ENCODE measurements around the gene STK24. TPM values are rescaled to one million over a fixed set of nuclear protein-coding genes. Genes with fewer than 3 reads are reported as not detected.

Gene STK24
- polyA plus RNA-seq, 2 of the 4 experiments (the other 2 are of a cell fraction) = 46.1 to 55.6 TPM

DNA sequence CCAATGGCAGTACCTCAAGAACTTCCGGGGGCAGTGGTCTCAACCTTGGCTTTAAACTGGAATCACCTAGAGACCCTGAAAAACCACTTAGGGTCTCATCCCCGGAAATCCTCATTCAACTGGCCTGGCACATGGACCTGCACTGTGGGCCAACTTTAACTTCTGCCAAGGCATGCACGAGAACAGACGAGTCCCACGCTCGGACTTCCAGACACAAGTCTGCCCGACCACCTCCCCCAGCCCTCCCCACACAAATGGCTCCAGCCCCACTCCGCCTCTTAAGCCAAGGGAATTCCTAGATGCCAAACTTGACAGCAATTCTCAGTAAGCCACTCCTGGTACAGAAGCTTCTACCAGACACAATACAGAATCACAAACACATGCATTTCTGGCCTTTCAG, 114.0 kb downstream of the STK24 start:
- no peak for FAIRE-seq
- no peak for DNase-seq (ENCODE audit: low read depth in 1 of 2, low spot score in 1 of 2)
- no peak overlapping the region for H3K4me2 ChIP-seq
- CTCF ChIA-PET = no interaction called here
- WGBS (ENCODE audit: missing lambda C conversion rate) = 96% methylated on average over 7 of the region's 8 CpGs
- ATAC-seq = no peak
- H3K4me3 ChIP-seq = no peak overlapping the region
- H3K4me1 ChIP-seq = no peaks in the 10 kb centered on the region
- TF ChIP-seq TP53 (CRISPR knock-in tag; IDR thresholded peaks at IDR 0.05) (no peak), RAD21 (conservative IDR thresholded peaks at IDR 0.05 in 1 of 2, IDR thresholded peaks at IDR 0.05 in 1 of 2) (no peak), HOXB13 (CRISPR knock-in tag; IDR thresholded peaks at IDR 0.05; ENCODE audit: low read depth) (no peak), MAFK (IDR thresholded peaks at IDR 0.05; ENCODE audit: partially characterized antibody) (no peak), RARB (CRISPR knock-in tag; IDR thresholded peaks at IDR 0.05) (no peak), NFE2L2 (conservative IDR thresholded peaks at IDR 0.05; ENCODE audit: low read length) (no peak), CBX2 (IDR thresholded peaks at IDR 0.05; ENCODE audit: borderline replicate concordance, low read depth) (no peak), CEBPB (IDR thresholded peaks at IDR 0.05) (no peak), HDAC2 (IDR thresholded peaks at IDR 0.05) (no peak), HEYL (CRISPR knock-in tag; IDR thresholded peaks at IDR 0.05) (no peak), ZFP36 (IDR thresholded peaks at IDR 0.05; ENCODE audit: borderline replicate concordance, partially characterized antibody) (no peak), RFX5 (IDR thresholded peaks at IDR 0.05) (no peak), CHD2 (IDR thresholded peaks at IDR 0.05; ENCODE audit: low read length, partially characterized antibody) (no peak)
- TF ChIP-seq, protein P1, sequence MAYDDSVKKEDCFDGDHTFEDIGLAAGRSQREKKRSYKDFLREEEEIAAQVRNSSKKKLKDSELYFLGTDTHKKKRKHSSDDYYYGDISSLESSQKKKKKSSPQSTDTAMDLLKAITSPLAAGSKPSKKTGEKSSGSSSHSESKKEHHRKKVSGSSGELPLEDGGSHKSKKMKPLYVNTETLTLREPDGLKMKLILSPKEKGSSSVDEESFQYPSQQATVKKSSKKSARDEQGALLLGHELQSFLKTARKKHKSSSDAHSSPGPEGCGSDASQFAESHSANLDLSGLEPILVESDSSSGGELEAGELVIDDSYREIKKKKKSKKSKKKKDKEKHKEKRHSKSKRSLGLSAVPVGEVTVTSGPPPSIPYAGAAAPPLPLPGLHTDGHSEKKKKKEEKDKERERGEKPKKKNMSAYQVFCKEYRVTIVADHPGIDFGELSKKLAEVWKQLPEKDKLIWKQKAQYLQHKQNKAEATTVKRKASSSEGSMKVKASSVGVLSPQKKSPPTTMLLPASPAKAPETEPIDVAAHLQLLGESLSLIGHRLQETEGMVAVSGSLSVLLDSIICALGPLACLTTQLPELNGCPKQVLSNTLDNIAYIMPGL (CRISPR knock-in tag; IDR thresholded peaks at IDR 0.05; ENCODE audit: borderline replicate concordance) = no peak
- TF ChIP-seq, protein P2, sequence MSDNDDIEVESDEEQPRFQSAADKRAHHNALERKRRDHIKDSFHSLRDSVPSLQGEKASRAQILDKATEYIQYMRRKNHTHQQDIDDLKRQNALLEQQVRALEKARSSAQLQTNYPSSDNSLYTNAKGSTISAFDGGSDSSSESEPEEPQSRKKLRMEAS (IDR thresholded peaks at IDR 0.05) = no peak
- TF ChIP-seq, protein P3, sequence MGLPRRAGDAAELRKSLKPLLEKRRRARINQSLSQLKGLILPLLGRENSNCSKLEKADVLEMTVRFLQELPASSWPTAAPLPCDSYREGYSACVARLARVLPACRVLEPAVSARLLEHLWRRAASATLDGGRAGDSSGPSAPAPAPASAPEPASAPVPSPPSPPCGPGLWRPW (IDR thresholded peaks at IDR 0.05) = no peak
- no peaks in the 10 kb centered on the region for H3K9me3 ChIP-seq
- H3K27ac ChIP-seq = no peak overlapping the region
- POLR2A ChIA-PET = no interaction called here

DNA sequence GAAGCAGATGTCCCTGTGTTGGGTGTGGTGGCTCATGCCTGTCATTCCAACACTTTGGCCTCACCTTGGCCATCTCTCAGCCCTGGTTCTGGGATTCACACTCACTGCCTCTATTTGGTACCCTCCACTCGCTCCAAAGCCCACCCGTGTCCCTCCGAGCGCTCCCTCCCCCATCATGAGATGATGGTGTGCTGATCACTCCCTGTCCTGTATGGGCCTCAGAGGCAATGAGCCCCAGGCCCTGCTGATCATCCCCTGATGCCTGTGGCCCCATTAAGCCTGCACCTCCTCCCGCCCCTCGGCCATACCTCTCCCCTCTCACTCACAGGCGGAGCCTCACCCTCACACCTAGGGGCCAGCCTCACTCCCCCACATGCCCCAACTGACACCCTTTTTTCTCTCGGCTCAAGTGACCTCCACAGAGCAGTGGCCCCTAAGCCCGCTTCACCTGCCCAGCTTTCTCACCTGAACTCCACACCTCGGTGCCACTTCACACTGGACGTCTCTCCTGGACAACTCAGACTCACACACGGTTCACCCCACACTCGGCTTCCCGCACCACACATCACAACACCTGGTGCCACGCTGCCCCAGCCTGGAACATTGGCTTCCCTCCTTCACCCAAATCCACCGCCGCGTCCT, 114.5 kb downstream of the STK24 start:
- no peak for FAIRE-seq
- POLR2A ChIA-PET = no interaction called here
- no peaks in the 10 kb centered on the region for H3K9me3 ChIP-seq
- H3K27ac ChIP-seq = no peak overlapping the region
- no peak for DNase-seq (ENCODE audit: low read depth in 1 of 2, low spot score in 1 of 2)
- H3K4me3 ChIP-seq = no peak overlapping the region
- TF ChIP-seq EHF (CRISPR knock-in tag; IDR thresholded peaks at IDR 0.05) = no peak
- TF ChIP-seq HOXB13 (CRISPR knock-in tag; IDR thresholded peaks at IDR 0.05; ENCODE audit: low read depth) = no peak
- TF ChIP-seq FOSB (CRISPR knock-in tag; IDR thresholded peaks at IDR 0.05) = no peak
- no peak for TF ChIP-seq ZNF302 (CRISPR knock-in tag; IDR thresholded peaks at IDR 0.05)
- TF ChIP-seq ESRRA (IDR thresholded peaks at IDR 0.05; ENCODE audit: borderline replicate concordance, low read length) = no peak
- TF ChIP-seq JUNB (IDR thresholded peaks at IDR 0.05) = no peak
- no peak for TF ChIP-seq FOSL2 (IDR thresholded peaks at IDR 0.05)
- TF ChIP-seq FOSL2 (CRISPR knock-in tag; IDR thresholded peaks at IDR 0.05) = no peak
- no peak for TF ChIP-seq NR3C1 (IDR thresholded peaks at IDR 0.05)
- TF ChIP-seq, protein P4, sequence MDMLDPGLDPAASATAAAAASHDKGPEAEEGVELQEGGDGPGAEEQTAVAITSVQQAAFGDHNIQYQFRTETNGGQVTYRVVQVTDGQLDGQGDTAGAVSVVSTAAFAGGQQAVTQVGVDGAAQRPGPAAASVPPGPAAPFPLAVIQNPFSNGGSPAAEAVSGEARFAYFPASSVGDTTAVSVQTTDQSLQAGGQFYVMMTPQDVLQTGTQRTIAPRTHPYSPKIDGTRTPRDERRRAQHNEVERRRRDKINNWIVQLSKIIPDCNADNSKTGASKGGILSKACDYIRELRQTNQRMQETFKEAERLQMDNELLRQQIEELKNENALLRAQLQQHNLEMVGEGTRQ (IDR thresholded peaks at IDR 0.05) = no peak
- TF ChIP-seq ZSCAN20 (CRISPR knock-in tag; IDR thresholded peaks at IDR 0.05) = no peak
- no peak for TF ChIP-seq NFE2L2 (conservative IDR thresholded peaks at IDR 0.05; ENCODE audit: low read length)
- no peak for TF ChIP-seq HOXB5 (CRISPR knock-in tag; IDR thresholded peaks at IDR 0.05)
- TF ChIP-seq, protein P2 (IDR thresholded peaks at IDR 0.05) = no peak
- no peak for TF ChIP-seq PHF8 (IDR thresholded peaks at IDR 0.05; ENCODE audit: borderline replicate concordance, low read depth)
- TF ChIP-seq RNF2 (IDR thresholded peaks at IDR 0.05; ENCODE audit: borderline replicate concordance, low read depth) = no peak
- no peak for TF ChIP-seq HOXA7 (CRISPR knock-in tag; IDR thresholded peaks at IDR 0.05)
- TF ChIP-seq RARB (CRISPR knock-in tag; IDR thresholded peaks at IDR 0.05) = no peak
- TF ChIP-seq SREBF2 (IDR thresholded peaks at IDR 0.05) = no peak
- no peak for TF ChIP-seq ZC3H11A (IDR thresholded peaks at IDR 0.05)
- WGBS (ENCODE audit: missing lambda C conversion rate) = 90% methylated on average over 18 of the region's 18 CpGs
- CTCF ChIA-PET = interaction anchor here (1.7 kb wide), 1 partner anchor 14 kb away, joined by 6 read pairs; no protein-coding TSS in a partner anchor
- no peak overlapping the region for H3K4me2 ChIP-seq
- ATAC-seq = no peak
- H3K4me1 ChIP-seq = no peaks in the 10 kb centered on the region

Data from A549 (cell line).